ENCODE results near the gene TMEM63C.
"Not testable (repeated sequence)": the region's sequence is repeated elsewhere in the genome, so short reads cannot be mapped to it uniquely, and the experiment has no call there.

TMEM63C gene

GRCh38 chr14:77279719-77280118, 98.1 kb downstream of the TMEM63C start:
- no peak overlapping the region for H2BK5ac ChIP-seq (ENCODE audit: low read length)
- no peaks in the 10 kb centered on the region for H3K79me2 ChIP-seq (ENCODE audit: control insufficient read depth, insufficient read depth, low read length)
- H3K36me3 ChIP-seq (ENCODE audit: control insufficient read depth, insufficient read depth, low read length), result peaks cover 2% of the 10 kb centered on the region
- no peak overlapping the region for H3K56ac ChIP-seq (ENCODE audit: low read length)
- H4K8ac ChIP-seq (ENCODE audit: low read depth, low read length), result no peak overlapping the region
- no peak overlapping the region for H2BK120ac ChIP-seq (ENCODE audit: low read depth, low read length)
- no peak overlapping the region for H4K5ac ChIP-seq (ENCODE audit: low read length)
- H2BK15ac ChIP-seq (replicated peaks; ENCODE audit: low read depth), result no peak overlapping the region
- no peak overlapping the region for H3K27ac ChIP-seq (ENCODE audit: low read depth, low read length)
- DNase-seq, result no peak
- H3K4me3 ChIP-seq (ENCODE audit: low read length), result no peak overlapping the region
- WGBS (ENCODE audit: extremely low coverage, insufficient coverage, low lambda C conversion rate), result no CpG with 5 or more reads among the region's 13 CpGs
- no peak overlapping the region for H3K4ac ChIP-seq (ENCODE audit: low read depth, low read length)
- no peak overlapping the region for H2AK5ac ChIP-seq (ENCODE audit: low read length)
- H3K4me1 ChIP-seq (ENCODE audit: control insufficient read depth, low read depth, low read length), result no peaks in the 10 kb centered on the region
- H3K79me1 ChIP-seq (ENCODE audit: low read length), result no peaks in the 10 kb centered on the region
- no peak overlapping the region for H3K4me2 ChIP-seq (ENCODE audit: low read length)
- no peak overlapping the region for H3K23ac ChIP-seq (ENCODE audit: low read length)
- no peak overlapping the region for H3K18ac ChIP-seq (ENCODE audit: low read length)
- no peak overlapping the region for H3K9ac ChIP-seq (ENCODE audit: low read length)
- H3K27me3 ChIP-seq (ENCODE audit: insufficient read depth, low read length, poor library complexity), result no peaks in the 10 kb centered on the region

- H3K79me2 ChIP-seq (ENCODE audit: control insufficient read depth, insufficient read depth, low read length); H2BK5ac ChIP-seq (ENCODE audit: low read length); H3K4ac ChIP-seq (ENCODE audit: low read depth, low read length); H4K8ac ChIP-seq (ENCODE audit: low read depth, low read length); H3K18ac ChIP-seq (ENCODE audit: low read length); H3K36me3 ChIP-seq (ENCODE audit: control insufficient read depth, insufficient read depth, low read length); H3K79me1 ChIP-seq (ENCODE audit: low read length); H3K4me2 ChIP-seq (ENCODE audit: low read length); H3K4me3 ChIP-seq (ENCODE audit: low read length); H3K27ac ChIP-seq (ENCODE audit: low read depth, low read length); DNase-seq; H4K5ac ChIP-seq (ENCODE audit: low read length); H2AK5ac ChIP-seq (ENCODE audit: low read length); H2BK15ac ChIP-seq (replicated peaks; ENCODE audit: low read depth); H3K9ac ChIP-seq (ENCODE audit: low read length); H3K23ac ChIP-seq (ENCODE audit: low read length); H3K27me3 ChIP-seq (ENCODE audit: insufficient read depth, low read length, poor library complexity); H3K4me1 ChIP-seq (ENCODE audit: control insufficient read depth, low read depth, low read length); H3K56ac ChIP-seq (ENCODE audit: low read length); H2BK120ac ChIP-seq (ENCODE audit: low read depth, low read length): not testable (repeated sequence)
- WGBS (ENCODE audit: extremely low coverage, insufficient coverage, low lambda C conversion rate), result no CpG with 5 or more reads among the region's 4 CpGs
Measured at GRCh38 chr14:77280921-77281320, 99.3 kb downstream of the TMEM63C start.

GRCh38 chr14:77281852-77282410, 100.3 kb downstream of the TMEM63C start:
- Histone ChIP-seq H3K4me2 (ENCODE audit: low read length) (no peak overlapping the region), H2BK120ac (ENCODE audit: low read depth, low read length) (no peak overlapping the region), H3K18ac (ENCODE audit: low read length) (no peak overlapping the region), H3K56ac (ENCODE audit: low read length) (no peak overlapping the region), H3K4me1 (ENCODE audit: control insufficient read depth, low read depth, low read length) (no peaks in the 10 kb centered on the region), H3K4ac (ENCODE audit: low read depth, low read length) (no peak overlapping the region), H2AK5ac (ENCODE audit: low read length) (no peak overlapping the region), H3K4me3 (ENCODE audit: low read length) (no peak overlapping the region), H3K9ac (ENCODE audit: low read length) (no peak overlapping the region), H2BK15ac (replicated peaks; ENCODE audit: low read depth) (no peak overlapping the region), H3K79me1 (ENCODE audit: low read length) (no peaks in the 10 kb centered on the region), H3K23ac (ENCODE audit: low read length) (no peak overlapping the region), H3K79me2 (ENCODE audit: control insufficient read depth, insufficient read depth, low read length) (no peaks in the 10 kb centered on the region), H4K8ac (ENCODE audit: low read depth, low read length) (no peak overlapping the region), H3K27ac (ENCODE audit: low read depth, low read length) (no peak overlapping the region), H2BK5ac (ENCODE audit: low read length) (no peak overlapping the region), H3K27me3 (ENCODE audit: insufficient read depth, low read length, poor library complexity) (no peaks in the 10 kb centered on the region), H4K5ac (ENCODE audit: low read length) (no peak overlapping the region), H3K36me3 (ENCODE audit: control insufficient read depth, insufficient read depth, low read length) (peaks cover 3% of the 10 kb centered on the region)
- DNase-seq, result no peak
- no CpG with 5 or more reads among the region's 6 CpGs for WGBS (ENCODE audit: extremely low coverage, insufficient coverage, low lambda C conversion rate)

GRCh38 chr14:77284066-77284465, 102.5 kb downstream of the TMEM63C start:
- no peak overlapping the region for H2BK120ac ChIP-seq (ENCODE audit: low read depth, low read length)
- WGBS (ENCODE audit: extremely low coverage, insufficient coverage, low lambda C conversion rate), result no CpG with 5 or more reads among the region's 4 CpGs
- no peak overlapping the region for H3K18ac ChIP-seq (ENCODE audit: low read length)
- H3K4me1 ChIP-seq (ENCODE audit: control insufficient read depth, low read depth, low read length), result no peaks in the 10 kb centered on the region
- no peak overlapping the region for H3K56ac ChIP-seq (ENCODE audit: low read length)
- no peak overlapping the region for H3K4me3 ChIP-seq (ENCODE audit: low read length)
- no peak overlapping the region for H4K8ac ChIP-seq (ENCODE audit: low read depth, low read length)
- no peak overlapping the region for H2BK15ac ChIP-seq (replicated peaks; ENCODE audit: low read depth)
- H2AK5ac ChIP-seq (ENCODE audit: low read length), result no peak overlapping the region
- no peak overlapping the region for H3K27ac ChIP-seq (ENCODE audit: low read depth, low read length)
- peaks cover 3% of the 10 kb centered on the region for H3K36me3 ChIP-seq (ENCODE audit: control insufficient read depth, insufficient read depth, low read length)
- H3K79me2 ChIP-seq (ENCODE audit: control insufficient read depth, insufficient read depth, low read length), result no peaks in the 10 kb centered on the region
- H2BK5ac ChIP-seq (ENCODE audit: low read length), result no peak overlapping the region
- no peak for DNase-seq
- H3K79me1 ChIP-seq (ENCODE audit: low read length), result no peaks in the 10 kb centered on the region
- no peak overlapping the region for H3K9ac ChIP-seq (ENCODE audit: low read length)
- no peaks in the 10 kb centered on the region for H3K27me3 ChIP-seq (ENCODE audit: insufficient read depth, low read length, poor library complexity)
- H3K4me2 ChIP-seq (ENCODE audit: low read length), result no peak overlapping the region
- no peak overlapping the region for H3K4ac ChIP-seq (ENCODE audit: low read depth, low read length)
- no peak overlapping the region for H4K5ac ChIP-seq (ENCODE audit: low read length)
- H3K23ac ChIP-seq (ENCODE audit: low read length), result no peak overlapping the region

GRCh38 chr14:77284466-77284865, 102.9 kb downstream of the TMEM63C start:
- Histone ChIP-seq H3K9ac (ENCODE audit: low read length) (no peak overlapping the region), H2BK5ac (ENCODE audit: low read length) (no peak overlapping the region), H3K4ac (ENCODE audit: low read depth, low read length) (no peak overlapping the region), H3K79me1 (ENCODE audit: low read length) (no peaks in the 10 kb centered on the region), H3K79me2 (ENCODE audit: control insufficient read depth, insufficient read depth, low read length) (no peaks in the 10 kb centered on the region), H3K4me1 (ENCODE audit: control insufficient read depth, low read depth, low read length) (no peaks in the 10 kb centered on the region), H2BK120ac (ENCODE audit: low read depth, low read length) (no peak overlapping the region), H2BK15ac (replicated peaks; ENCODE audit: low read depth) (no peak overlapping the region), H3K23ac (ENCODE audit: low read length) (no peak overlapping the region), H2AK5ac (ENCODE audit: low read length) (no peak overlapping the region), H3K56ac (ENCODE audit: low read length) (no peak overlapping the region), H3K27ac (ENCODE audit: low read depth, low read length) (no peak overlapping the region), H3K18ac (ENCODE audit: low read length) (no peak overlapping the region), H3K4me3 (ENCODE audit: low read length) (no peak overlapping the region), H4K8ac (ENCODE audit: low read depth, low read length) (no peak overlapping the region), H3K27me3 (ENCODE audit: insufficient read depth, low read length, poor library complexity) (no peaks in the 10 kb centered on the region), H3K4me2 (ENCODE audit: low read length) (no peak overlapping the region), H4K5ac (ENCODE audit: low read length) (no peak overlapping the region), H3K36me3 (ENCODE audit: control insufficient read depth, insufficient read depth, low read length) (peaks cover 3% of the 10 kb centered on the region)
- WGBS (ENCODE audit: extremely low coverage, insufficient coverage, low lambda C conversion rate), result no CpG with 5 or more reads among the region's 5 CpGs
- no peak for DNase-seq

- Histone ChIP-seq H3K4me2 (ENCODE audit: low read length) (no peak overlapping the region), H2BK5ac (ENCODE audit: low read length) (no peak overlapping the region), H3K27me3 (ENCODE audit: insufficient read depth, low read length, poor library complexity) (no peaks in the 10 kb centered on the region), H3K36me3 (ENCODE audit: control insufficient read depth, insufficient read depth, low read length) (peaks cover 3% of the 10 kb centered on the region), H3K4ac (ENCODE audit: low read depth, low read length) (no peak overlapping the region), H3K4me3 (ENCODE audit: low read length) (no peak overlapping the region), H4K8ac (ENCODE audit: low read depth, low read length) (no peak overlapping the region), H3K79me1 (ENCODE audit: low read length) (no peaks in the 10 kb centered on the region), H2BK120ac (ENCODE audit: low read depth, low read length) (no peak overlapping the region), H3K27ac (ENCODE audit: low read depth, low read length) (no peak overlapping the region), H3K18ac (ENCODE audit: low read length) (no peak overlapping the region), H2AK5ac (ENCODE audit: low read length) (no peak overlapping the region), H3K4me1 (ENCODE audit: control insufficient read depth, low read depth, low read length) (no peaks in the 10 kb centered on the region), H4K5ac (ENCODE audit: low read length) (no peak overlapping the region), H3K23ac (ENCODE audit: low read length) (no peak overlapping the region), H3K56ac (ENCODE audit: low read length) (no peak overlapping the region), H2BK15ac (replicated peaks; ENCODE audit: low read depth) (no peak overlapping the region), H3K9ac (ENCODE audit: low read length) (no peak overlapping the region), H3K79me2 (ENCODE audit: control insufficient read depth, insufficient read depth, low read length) (no peaks in the 10 kb centered on the region)
- DNase-seq, result no peak
- WGBS (ENCODE audit: extremely low coverage, insufficient coverage, low lambda C conversion rate), result no CpG with 5 or more reads among the region's 5 CpGs
Measured at GRCh38 chr14:77286576-77286975, 105.0 kb downstream of the TMEM63C start.
